ENCODE results near the gene HSPA8. TPM values are rescaled to one million over a fixed set of nuclear protein-coding genes. Genes with fewer than 3 reads are reported as not detected.

HSPA8 gene
- total RNA-seq, 1 experiment from 2014 or later = 1,301 TPM

DNA sequence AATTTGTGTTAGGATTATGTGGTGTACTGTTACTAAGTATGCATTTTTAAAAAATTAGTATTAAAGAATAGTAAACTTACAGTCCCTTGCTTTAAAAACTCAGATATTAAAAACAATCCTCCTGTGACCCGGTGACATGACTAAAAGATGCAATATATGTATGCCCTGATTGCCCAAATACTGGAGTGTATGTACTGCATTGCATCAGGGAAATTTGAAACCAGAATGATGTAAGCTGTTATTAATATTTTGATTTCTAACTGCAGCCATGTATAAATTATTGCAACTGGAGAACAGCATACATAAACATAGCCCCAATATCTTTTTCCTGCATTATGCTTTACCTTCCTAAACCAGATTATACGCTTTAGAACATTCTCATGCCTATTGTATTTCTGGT lies 3.7 kb upstream of the HSPA8 start:
- Histone ChIP-seq H3K27ac (ENCODE audit: low read depth, low read length) (no peak overlapping the region), H3K4me2 (ENCODE audit: low read length) (no peak overlapping the region), H3K27me3 (ENCODE audit: insufficient read depth, low read length) (no peaks in the 10 kb centered on the region), H3K4me1 (ENCODE audit: control insufficient read depth in 1 of 2, insufficient read depth in 2 of 2, low read length in 2 of 2) (peaks cover 18 to 21% of the 10 kb centered on the region in 2 experiments), H3K36me3 (ENCODE audit: control insufficient read depth in 1 of 2, insufficient read depth in 2 of 2, low read length in 2 of 2) (peaks cover 4 to 18% of the 10 kb centered on the region in 2 experiments; a peak in 3 of 4 replicates), H3K9ac (ENCODE audit: low read length) (no peak overlapping the region), H4K20me1 (ENCODE audit: insufficient read depth) (peaks cover 8% of the 10 kb centered on the region; the same call in 1 of the 2 replicates), H3K79me2 (ENCODE audit: insufficient read depth, low read length) (peaks cover 67% of the 10 kb centered on the region), H2AFZ (ENCODE audit: low read depth, low read length, poor library complexity, severe bottlenecking) (no peak overlapping the region), H3K9me2 (ENCODE audit: insufficient read depth) (no peaks in the 10 kb centered on the region), H3K9me3 (ENCODE audit: control insufficient read depth in 1 of 2, insufficient read depth in 1 of 2, low read depth in 1 of 2, low read length in 2 of 2) (no peaks in the 10 kb centered on the region), H3K4me3 (replicated peaks in 1 of 2; ENCODE audit: low read depth in 1 of 2, low read length in 2 of 2) (no peak overlapping the region)
- intact Hi-C loops (cut with micrococcal nuclease) = no loop called here
- POLR2A ChIA-PET = no interaction called here
- TF ChIP-seq CEBPB (IDR thresholded peaks at IDR 0.05; ENCODE audit: low read depth) (peak; percentile 78), EZH2 (IDR thresholded peaks at IDR 0.05) (no peak), POLR2AphosphoS5 (IDR thresholded peaks at IDR 0.05; ENCODE audit: low read depth, low read length) (peak; percentile 45; the same call in 1 of the 2 replicates), POLR2A (IDR thresholded peaks at IDR 0.05; ENCODE audit: borderline replicate concordance, extremely low read depth, insufficient read depth, insufficient read length) (no peak), ELF1 (IDR thresholded peaks at IDR 0.05; ENCODE audit: borderline replicate concordance, low read depth) (no peak)
- BruUV-seq (replicated peaks) = no TSS peak
- RAD21 ChIA-PET (ENCODE audit: low non-redundant PET in 1 of 2, low total read pairs in 2 of 2, uncharacterized antibody in 2 of 2, unreplicated experiment in 2 of 2) = no interaction called here
- DNase-seq (ENCODE audit: low read depth, low spot score) = no peak
- CTCF ChIA-PET = no interaction called here
- ATAC-seq = no peak

- ChIA-PET CTCF (interaction anchor here (0.9 kb wide), 1 partner anchor 39 kb away, joined by 5 read pairs; no protein-coding TSS in a partner anchor), POLR2A (interaction anchor here (1.6 kb wide), 1 partner anchor 9 kb away, joined by 5 read pairs; no protein-coding TSS in a partner anchor), RAD21 (ENCODE audit: low non-redundant PET in 1 of 2, low total read pairs in 2 of 2, uncharacterized antibody in 2 of 2, unreplicated experiment in 2 of 2) (interaction anchor here in 1 of 2 experiments (0.7 kb wide), 1 partner anchor 99 kb away, joined by 3 read pairs; no protein-coding TSS in a partner anchor)
- BruUV-seq (replicated peaks) = no TSS peak
- Histone ChIP-seq H3K9me3 (ENCODE audit: control insufficient read depth in 1 of 2, insufficient read depth in 1 of 2, low read depth in 1 of 2, low read length in 2 of 2) (no peaks in the 10 kb centered on the region), H4K20me1 (ENCODE audit: insufficient read depth) (peaks cover 22% of the 10 kb centered on the region; the same call in 1 of the 2 replicates), H3K9me2 (ENCODE audit: insufficient read depth) (no peaks in the 10 kb centered on the region), H3K27ac (ENCODE audit: low read depth, low read length) (peak overlapping the region; percentile 98), H3K79me2 (ENCODE audit: insufficient read depth, low read length) (peaks cover 77% of the 10 kb centered on the region), H2AFZ (ENCODE audit: low read depth, low read length, poor library complexity, severe bottlenecking) (no peak overlapping the region), H3K9ac (ENCODE audit: low read length) (peak overlapping the region; percentile 100), H3K27me3 (ENCODE audit: insufficient read depth, low read length) (no peaks in the 10 kb centered on the region), H3K4me3 (replicated peaks in 1 of 2; ENCODE audit: low read depth in 1 of 2, low read length in 2 of 2) (peak overlapping the region; percentile 62 to 97), H3K4me1 (ENCODE audit: control insufficient read depth in 1 of 2, insufficient read depth in 2 of 2, low read length in 2 of 2) (peaks cover 18 to 26% of the 10 kb centered on the region in 2 experiments), H3K4me2 (ENCODE audit: low read length) (peak overlapping the region; percentile 85), H3K36me3 (ENCODE audit: control insufficient read depth in 1 of 2, insufficient read depth in 2 of 2, low read length in 2 of 2) (peaks cover 10 to 34% of the 10 kb centered on the region in 2 experiments; a peak in 3 of 4 replicates)
- no peak for ATAC-seq
- 0 out of 2 replicates have a peak, but pooled peaks have one; percentile 23 for TF ChIP-seq JUND (IDR thresholded peaks at IDR 0.05)
- TF ChIP-seq, protein P1, sequence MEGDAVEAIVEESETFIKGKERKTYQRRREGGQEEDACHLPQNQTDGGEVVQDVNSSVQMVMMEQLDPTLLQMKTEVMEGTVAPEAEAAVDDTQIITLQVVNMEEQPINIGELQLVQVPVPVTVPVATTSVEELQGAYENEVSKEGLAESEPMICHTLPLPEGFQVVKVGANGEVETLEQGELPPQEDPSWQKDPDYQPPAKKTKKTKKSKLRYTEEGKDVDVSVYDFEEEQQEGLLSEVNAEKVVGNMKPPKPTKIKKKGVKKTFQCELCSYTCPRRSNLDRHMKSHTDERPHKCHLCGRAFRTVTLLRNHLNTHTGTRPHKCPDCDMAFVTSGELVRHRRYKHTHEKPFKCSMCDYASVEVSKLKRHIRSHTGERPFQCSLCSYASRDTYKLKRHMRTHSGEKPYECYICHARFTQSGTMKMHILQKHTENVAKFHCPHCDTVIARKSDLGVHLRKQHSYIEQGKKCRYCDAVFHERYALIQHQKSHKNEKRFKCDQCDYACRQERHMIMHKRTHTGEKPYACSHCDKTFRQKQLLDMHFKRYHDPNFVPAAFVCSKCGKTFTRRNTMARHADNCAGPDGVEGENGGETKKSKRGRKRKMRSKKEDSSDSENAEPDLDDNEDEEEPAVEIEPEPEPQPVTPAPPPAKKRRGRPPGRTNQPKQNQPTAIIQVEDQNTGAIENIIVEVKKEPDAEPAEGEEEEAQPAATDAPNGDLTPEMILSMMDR (IDR thresholded peaks at IDR 0.05 in 2 of 3, conservative IDR thresholded peaks at IDR 0.05 in 1 of 3; ENCODE audit: borderline replicate concordance in 1 of 3, insufficient read depth in 1 of 3, low read depth in 2 of 3, low read length in 2 of 3) = no peak
- intact Hi-C loops (cut with micrococcal nuclease) = no loop called here
- no peak for DNase-seq (ENCODE audit: low read depth, low spot score)
Measured at GRCh38 chr11:123063826-123064657, 2.1 kb upstream of the HSPA8 start.
